Neuronal stem cell (in vitro differentiated cells): ENCODE data around the gene TEX48.

ENCODE experiments used
- DNase-seq: peaks from one replicate; pipeline ENCODE4 v3.0.0-alpha.2; 2013; ENCODE audit warnings: low spot score
- H2AFZ ChIP-seq: one replicate; pipeline ENCODE4 v1.6.1; 2013; ENCODE audit warnings: mild to moderate bottlenecking, low read length, inconsistent platforms
- H2AK5ac ChIP-seq: 2 replicates; pipeline ENCODE4 v1.6.1; 2013; ENCODE audit warnings: low read depth, mild to moderate bottlenecking, inconsistent platforms, low read length, moderate library complexity, mixed read lengths
- H2BK120ac ChIP-seq: 2 replicates; pipeline ENCODE4 v1.6.1; 2013; ENCODE audit warnings: low read depth, mild to moderate bottlenecking, inconsistent platforms, low read length, moderate library complexity, mixed read lengths
- H2BK12ac ChIP-seq: one replicate; pipeline ENCODE4 v1.6.1; 2013; ENCODE audit warnings: low read length, inconsistent platforms
- H2BK15ac ChIP-seq: 2 replicates; pipeline ENCODE4 v1.6.1; 2013; ENCODE audit warnings: mild to moderate bottlenecking, low read length, inconsistent platforms, mixed read lengths
- H2BK5ac ChIP-seq: one replicate; pipeline ENCODE4 v1.6.1; 2013; ENCODE audit warnings: inconsistent platforms, mild to moderate bottlenecking, low read length, moderate library complexity
- H3K14ac ChIP-seq: one replicate; pipeline ENCODE4 v1.6.1; 2013; ENCODE audit warnings: low read length, inconsistent platforms
- H3K18ac ChIP-seq: 2 replicates; pipeline ENCODE4 v1.6.1; 2013; ENCODE audit warnings: low read length, inconsistent platforms
- H3K23ac ChIP-seq: 2 replicates; pipeline ENCODE4 v1.6.1; 2013; ENCODE audit warnings: low read depth, mild to moderate bottlenecking, mixed read lengths, low read length, inconsistent platforms; ENCODE audit not compliant: poor library complexity
- H3K27ac ChIP-seq: replicated peaks from 3 replicates; pipeline ENCODE4 v1.5.1; 2013; ENCODE audit warnings: low read length, inconsistent platforms
- H3K27me3 ChIP-seq, 3 experiments: 2 replicates each; pipeline ENCODE4 v1.6.1; 2013; ENCODE audit warnings: low read length in 3 of 3, mild to moderate bottlenecking in 2 of 3, inconsistent platforms in 1 of 3, low read depth in 1 of 3, mixed read lengths in 1 of 3, moderate library complexity in 1 of 3; ENCODE audit not compliant: control insufficient read depth in 3 of 3, insufficient read depth in 3 of 3
- H3K36me3 ChIP-seq, 2 donors: replicated peaks in 1 of 2; 2 replicates each; pipeline ENCODE4 v1.6.1; 2013; ENCODE audit warnings: low read length in 2 of 2; ENCODE audit not compliant: control insufficient read depth in 2 of 2, insufficient read depth in 2 of 2
- H3K4ac ChIP-seq: 2 replicates; pipeline ENCODE4 v1.6.1; 2013; ENCODE audit warnings: inconsistent platforms, mild to moderate bottlenecking, low read length, moderate library complexity
- H3K4me1 ChIP-seq, 2 donors: 1 replicate in 1 of 2; 2 replicates in 1 of 2; pipeline ENCODE4 v1.6.1; 2013; ENCODE audit warnings: low read length in 2 of 2, low read depth in 1 of 2; ENCODE audit not compliant: control insufficient read depth in 2 of 2, insufficient read depth in 1 of 2
- H3K4me2 ChIP-seq: one replicate; pipeline ENCODE4 v1.6.1; 2013; ENCODE audit warnings: mild to moderate bottlenecking, low read length, inconsistent platforms; ENCODE audit not compliant: insufficient read depth, poor library complexity, severe bottlenecking
- H3K4me3 ChIP-seq, 2 donors: 2 replicates each; pipeline ENCODE4 v1.5.1; 2013; ENCODE audit warnings: low read length in 2 of 2, mild to moderate bottlenecking in 2 of 2, inconsistent platforms in 1 of 2, moderate library complexity in 1 of 2
- H3K79me1 ChIP-seq: one replicate; pipeline ENCODE4 v1.6.1; 2013; ENCODE audit warnings: low read depth, mild to moderate bottlenecking, inconsistent platforms, low read length, moderate library complexity
- H3K9ac ChIP-seq: one replicate; pipeline ENCODE4 v1.6.1; 2013; ENCODE audit warnings: mild to moderate bottlenecking, low read depth, low read length, inconsistent platforms; ENCODE audit not compliant: poor library complexity
- H3K9me3 ChIP-seq, 2 donors: replicated peaks in 1 of 2; 2 replicates each; pipeline versions ENCODE3 to v1.6.1; 2013; ENCODE audit warnings: low read length in 2 of 2, mild to moderate bottlenecking in 2 of 2, inconsistent platforms in 1 of 2, low read depth in 1 of 2, mixed read lengths in 1 of 2, moderate library complexity in 1 of 2; ENCODE audit not compliant: control insufficient read depth in 2 of 2, insufficient read depth in 1 of 2
- H4K8ac ChIP-seq: one replicate; pipeline ENCODE4 v1.6.1; 2013; ENCODE audit warnings: low read depth, mild to moderate bottlenecking, inconsistent platforms, low read length, moderate library complexity
- H4K91ac ChIP-seq: one replicate; pipeline ENCODE4 v1.6.1; 2013; ENCODE audit warnings: low read length, low read depth, mild to moderate bottlenecking, inconsistent platforms; ENCODE audit not compliant: poor library complexity
- WGBS, 2 donors: extraction: QIAGEN DNeasy Blood & Tissue Kit; methylation state at CpG; one replicate each; pipeline ENCODE4 v1.1.7; 2013; ENCODE audit warnings: missing lambda C conversion rate in 2 of 2, mixed read lengths in 1 of 2; ENCODE audit not compliant: insufficient read length in 2 of 2, insufficient replicate concordance in 1 of 2; ENCODE audit errors: extremely low coverage in 2 of 2; 5-methylcytosine and 5-hydroxymethylcytosine counted together

Gene TEX48

GRCh38 chr9:114724744-114725143 is 42.8 kb upstream of the TEX48 start:
- Histone ChIP-seq H3K18ac (no peak overlapping the region), H2BK120ac (no peak overlapping the region)

GRCh38 chr9:114723931-114724330 is 41.9 kb upstream of the TEX48 start:
- H2BK5ac ChIP-seq: no peak overlapping the region
- H3K4me1 ChIP-seq: peaks cover 0 to 7% of the 10 kb centered on the region in 2 donors
- H3K4me3 ChIP-seq: no peak overlapping the region
- H3K9me3 ChIP-seq: no peaks in the 10 kb centered on the region
- no peaks in the 10 kb centered on the region for H3K79me1 ChIP-seq
- no peak overlapping the region for H2BK120ac ChIP-seq
- no peaks in the 10 kb centered on the region for H3K36me3 ChIP-seq
- H3K18ac ChIP-seq: no peak overlapping the region
- peaks cover 0 to 5% (median 0%) of the 10 kb centered on the region in 3 experiments for H3K27me3 ChIP-seq
- no peak overlapping the region for H2AK5ac ChIP-seq
- H2AFZ ChIP-seq: no peak overlapping the region
- no peak overlapping the region for H3K23ac ChIP-seq
- H3K14ac ChIP-seq: no peak overlapping the region
- H3K27ac ChIP-seq: no peak overlapping the region
- no peak overlapping the region for H4K8ac ChIP-seq
- no peak for DNase-seq
- H3K9ac ChIP-seq: no peak overlapping the region
- WGBS, 2 donors: no CpG with 5 or more reads among the region's 1 CpG
- no peak overlapping the region for H3K4ac ChIP-seq
- no peak overlapping the region for H2BK15ac ChIP-seq
- no peak overlapping the region for H4K91ac ChIP-seq
- no peak overlapping the region for H3K4me2 ChIP-seq
- H2BK12ac ChIP-seq: no peak overlapping the region

More at GRCh38 chr9:114724744-114725143, 42.8 kb upstream of the TEX48 start:
- H3K14ac ChIP-seq: no peak overlapping the region
- no peak for DNase-seq
- no peak overlapping the region for H4K8ac ChIP-seq
- H2AFZ ChIP-seq: no peak overlapping the region
- WGBS, 2 donors: no CpG with 5 or more reads among the region's 3 CpGs
- H3K4me1 ChIP-seq: peaks cover 0 to 7% of the 10 kb centered on the region in 2 donors
- no peak overlapping the region for H2BK5ac ChIP-seq
- no peak overlapping the region for H2AK5ac ChIP-seq
- H3K27ac ChIP-seq: no peak overlapping the region
- no peaks in the 10 kb centered on the region for H3K36me3 ChIP-seq
- H3K79me1 ChIP-seq: no peaks in the 10 kb centered on the region
- no peak overlapping the region for H2BK12ac ChIP-seq
- no peak overlapping the region for H2BK15ac ChIP-seq
- H3K9me3 ChIP-seq: no peaks in the 10 kb centered on the region
- H3K4me3 ChIP-seq: no peak overlapping the region
- H3K23ac ChIP-seq: no peak overlapping the region
- H3K27me3 ChIP-seq: peaks cover 0 to 5% (median 0%) of the 10 kb centered on the region in 3 experiments
- no peak overlapping the region for H4K91ac ChIP-seq
- no peak overlapping the region for H3K4me2 ChIP-seq
- H3K9ac ChIP-seq: no peak overlapping the region
- H3K4ac ChIP-seq: no peak overlapping the region

- no peak for DNase-seq
These were observed 41.1 kb upstream of the TEX48 start for GRCh38 chr9:114722937-114723620.

GRCh38 chr9:114722081-114722621 is 40.2 kb upstream of the TEX48 start:
- Histone ChIP-seq H2BK5ac (no peak overlapping the region), H3K79me1 (no peaks in the 10 kb centered on the region), H3K4me2 (no peak overlapping the region), H2BK120ac (no peak overlapping the region), H3K9me3 (peaks cover 0 to 2% of the 10 kb centered on the region in 2 donors), H3K4ac (no peak overlapping the region), H3K36me3 (no peaks in the 10 kb centered on the region), H3K18ac (no peak overlapping the region), H2AK5ac (no peak overlapping the region), H2BK12ac (no peak overlapping the region), H4K91ac (no peak overlapping the region), H2AFZ (no peak overlapping the region), H3K9ac (no peak overlapping the region), H3K23ac (no peak overlapping the region), H4K8ac (no peak overlapping the region), H3K27me3 (peaks cover 0 to 5% (median 0%) of the 10 kb centered on the region in 3 experiments), H3K14ac (no peak overlapping the region), H3K27ac (no peak overlapping the region), H2BK15ac (no peak overlapping the region), H3K4me3 (no peak overlapping the region), H3K4me1 (peaks cover 0 to 7% of the 10 kb centered on the region in 2 donors)
- no CpG with 5 or more reads among the region's 7 CpGs for WGBS, 2 donors
- no peak for DNase-seq

More at GRCh38 chr9:114722937-114723620, 41.1 kb upstream of the TEX48 start:
- WGBS, 2 donors: no CpG with 5 or more reads among the region's 7 CpGs
- Histone ChIP-seq H2BK5ac (no peak overlapping the region), H2AFZ (no peak overlapping the region), H3K14ac (no peak overlapping the region), H4K8ac (no peak overlapping the region), H3K4me3 (no peak overlapping the region), H2BK12ac (no peak overlapping the region), H3K27ac (no peak overlapping the region), H3K23ac (no peak overlapping the region), H3K4me1 (peaks cover 0 to 7% of the 10 kb centered on the region in 2 donors), H3K4ac (no peak overlapping the region), H2AK5ac (no peak overlapping the region), H3K18ac (no peak overlapping the region), H3K4me2 (no peak overlapping the region), H3K79me1 (no peaks in the 10 kb centered on the region), H4K91ac (no peak overlapping the region), H2BK120ac (no peak overlapping the region), H3K27me3 (peaks cover 0 to 5% (median 0%) of the 10 kb centered on the region in 3 experiments), H3K36me3 (no peaks in the 10 kb centered on the region), H2BK15ac (no peak overlapping the region), H3K9me3 (no peaks in the 10 kb centered on the region), H3K9ac (no peak overlapping the region)
